Endothelial cell of umbilical vein (primary cell): ENCODE data around the gene BTNL9. TPM values are rescaled to one million over a fixed set of nuclear protein-coding genes. Genes with fewer than 3 reads are reported as not detected.

Experiments used
- BruUV-seq: library from RNA; stranded (reverse); fragments of 400-500 nt; replicated peaks from 2 replicates; lab custom pipeline; 2021; lab: Mats Ljungman, UMichigan
- CTCF ChIA-PET: fragments of 300-600, 350-600 bp; sonication (Branson Sonifier 250); formaldehyde crosslinking; loops from one replicate; lab custom pipeline; 2021; ENCODE audit warnings: antibody characterized with exemption, inconsistent platforms; lab: Charles Lee
- POLR2A ChIA-PET: fragments of 300-600, 350-600 bp; sonication (Branson Sonifier 250); formaldehyde crosslinking; loops from one replicate; lab custom pipeline; 2021; ENCODE audit warnings: antibody characterized with exemption, inconsistent platforms; lab: Charles Lee
- DNase-seq: peaks from one replicate; pipeline ENCODE4 v3.0.0-alpha.2; 2011; ENCODE audit warnings: low read depth, low spot score
- FAIRE-seq: peaks from 2 replicates; lab custom pipeline; 2011; peaks lifted over from hg19 to GRCh38; lab: Jason Lieb, UNC
- H2AFZ ChIP-seq: 2 replicates; pipeline ENCODE4 v1.6.0; 2012; ENCODE audit warnings: low read depth, low read length, control low read depth, inconsistent platforms
- H3K27ac ChIP-seq: 2 replicates; pipeline ENCODE4 v1.5.1; 2011; ENCODE audit warnings: low read depth, mild to moderate bottlenecking, control low read depth, low read length, moderate library complexity; ENCODE audit not compliant: insufficient read depth
- H3K27me3 ChIP-seq, 2 experiments: 2 replicates each; pipeline versions ENCODE4 v1.6.0 to v1.6.1; 2011; ENCODE audit warnings: low read length in 2 of 2, mixed read lengths in 1 of 2; ENCODE audit not compliant: control insufficient read depth in 2 of 2, insufficient read depth in 2 of 2
- H3K36me3 ChIP-seq, 2 experiments: 2 replicates in 1 of 2; 3 replicates in 1 of 2; pipeline ENCODE4 v1.5.1; 2011; ENCODE audit warnings: low read length in 2 of 2, mild to moderate bottlenecking in 1 of 2, moderate library complexity in 1 of 2; ENCODE audit not compliant: control insufficient read depth in 2 of 2, insufficient read depth in 2 of 2; ENCODE audit errors: extremely low read depth in 1 of 2
- H3K4me1 ChIP-seq: 3 replicates; pipeline ENCODE4 v1.5.1; 2011; ENCODE audit warnings: mild to moderate bottlenecking, low read length; ENCODE audit not compliant: control insufficient read depth, insufficient read depth; ENCODE audit errors: extremely low read depth
- H3K4me2 ChIP-seq: 2 replicates; pipeline ENCODE4 v1.6.1; 2011; ENCODE audit warnings: low read length, control low read depth, mixed read lengths; ENCODE audit not compliant: insufficient read depth
- H3K4me3 ChIP-seq, 3 experiments: fragments of 200-600 bp in 1 of 3; sonication (generic), shearing (Covaris generic) in 1 of 3; replicated peaks in 1 of 3; 2 replicates each; pipeline ENCODE4 v1.5.1; 2011 to 2016; ENCODE audit warnings: control low read depth in 3 of 3, low read length in 3 of 3, mild to moderate bottlenecking in 2 of 3, inconsistent platforms in 1 of 3, low read depth in 1 of 3, moderate library complexity in 1 of 3; ENCODE audit not compliant: insufficient read depth in 1 of 3
- H3K79me2 ChIP-seq: 2 replicates; pipeline ENCODE4 v1.6.0; 2012; ENCODE audit warnings: low read length, inconsistent platforms; ENCODE audit not compliant: control insufficient read depth, insufficient read depth
- H3K9ac ChIP-seq: replicated peaks from 2 replicates; pipeline ENCODE3; 2011; ENCODE audit warnings: low read length, control low read depth; ENCODE audit not compliant: insufficient read depth; ENCODE audit errors: extremely low read depth
- H3K9me1 ChIP-seq: replicated peaks from 3 replicates; pipeline ENCODE4 v1.6.0; 2011; ENCODE audit warnings: mild to moderate bottlenecking, low read length; ENCODE audit not compliant: control insufficient read depth, insufficient read depth; ENCODE audit errors: extremely low read depth
- H3K9me3 ChIP-seq: replicated peaks from 2 replicates; pipeline ENCODE4 v1.5.1; 2012; ENCODE audit warnings: low read length, inconsistent platforms; ENCODE audit not compliant: control insufficient read depth, insufficient read depth
- H4K20me1 ChIP-seq: replicated peaks from 2 replicates; pipeline ENCODE3; 2011; ENCODE audit warnings: mild to moderate bottlenecking, low read length; ENCODE audit not compliant: control insufficient read depth, insufficient read depth; ENCODE audit errors: extremely low read depth
- EZH2 ChIP-seq: IDR thresholded peaks from 2 replicates; pipeline ENCODE4 v1.6.1; 2012; ENCODE audit warnings: borderline replicate concordance, low read depth, mild to moderate bottlenecking, moderate library complexity, low read length, inconsistent platforms; ENCODE audit not compliant: severe bottlenecking
- FOS ChIP-seq: IDR thresholded peaks from 2 replicates; pipeline ENCODE4 v1.6.1; 2011; ENCODE audit warnings: mild to moderate bottlenecking, low read length, moderate library complexity, borderline replicate concordance; ENCODE audit not compliant: insufficient read depth
- GATA2 ChIP-seq: IDR thresholded peaks from 2 replicates; pipeline ENCODE4 v1.7.0; 2011; ENCODE audit warnings: low read depth, mild to moderate bottlenecking, moderate library complexity, mixed read lengths, low read length; ENCODE audit not compliant: insufficient read length, insufficient read depth
- MYC ChIP-seq: IDR thresholded peaks from one replicate; pipeline ENCODE4 v1.6.1; 2011; ENCODE audit warnings: mild to moderate bottlenecking, low read depth, low read length
- POLR2A ChIP-seq: IDR thresholded peaks from 2 replicates; pipeline ENCODE4 v1.6.1; 2012; ENCODE audit warnings: low read depth, mild to moderate bottlenecking, control low read depth, low read length
- POLR2AphosphoS5 ChIP-seq: IDR thresholded peaks from 2 replicates; pipeline ENCODE4 v1.6.1; 2012; ENCODE audit warnings: low read depth, mild to moderate bottlenecking, control low read depth, low read length, moderate library complexity; ENCODE audit not compliant: insufficient read depth
- dilution Hi-C: fragments of 300-500 bp; cut with MboI; formaldehyde crosslinking; loops from one replicate; pipeline ENCODE4 v1.15.0; 2019; ENCODE audit warnings: low sequenced_read_pairs; ENCODE audit not compliant: extremely low pct_ligation_motif_present
- intact Hi-C: fragments of 100-400 bp; cut with micrococcal nuclease; formaldehyde crosslinking; loops from one replicate; pipeline ENCODE4 v1.10.0; 2022
- polyA plus RNA-seq, 4 experiments: library from polyadenylated mRNA; depleted of rRNA in 3 of 4; stranded (reverse) in 3 of 4; unstranded in 1 of 4; fragments of >200 nt; gene quantifications; 2 replicates each; pipeline versions ENCODE4 v1.2.1 to v1.2.3, GENCODE V29; 2011 to 2012; ENCODE audit warnings: missing spikeins in 1 of 4
- total RNA-seq: library from RNA; stranded (reverse); gene quantifications from 2 replicates; pipeline ENCODE4 v1.2.3, GENCODE V29; 2021
- TF ChIP-seq, protein P1 (sequence below): IDR thresholded peaks from 2 replicates; pipeline ENCODE4 v1.6.1; 2011; ENCODE audit not compliant: insufficient read depth, insufficient read length

Gene BTNL9
- total and polyA plus RNA-seq, 2 donors (not counting 3 experiments of a cell fraction or from before 2014, with no cell fraction given), result 0.13 to 0.33 TPM

DNA sequence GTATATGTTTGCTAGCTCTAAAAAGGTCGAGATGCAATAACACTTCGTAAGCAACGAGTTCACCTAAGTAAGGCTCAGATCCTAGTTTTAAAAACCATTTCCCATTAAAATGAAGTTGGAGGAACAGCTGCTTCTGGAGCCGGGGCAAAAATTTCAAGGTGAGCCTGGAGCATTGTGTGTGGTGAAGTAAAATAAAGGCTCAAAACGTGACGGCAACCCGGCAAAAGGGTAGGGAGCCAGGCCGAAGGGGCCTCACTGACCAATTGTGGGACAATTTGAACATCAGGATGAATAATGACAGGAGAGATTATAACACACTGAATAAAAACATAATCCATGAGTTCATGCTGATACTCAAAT is 20.1 kb downstream of the BTNL9 start:
- Histone ChIP-seq H3K9me3 (no peaks in the 10 kb centered on the region), H3K79me2 (no peaks in the 10 kb centered on the region), H3K27me3 (peaks cover 23 to 31% of the 10 kb centered on the region in 2 experiments), H3K27ac (no peak overlapping the region), H3K4me2 (no peak overlapping the region), H3K4me1 (no peaks in the 10 kb centered on the region), H3K4me3 (no peak overlapping the region), H3K36me3 (no peaks in the 10 kb centered on the region), H3K9me1 (no peaks in the 10 kb centered on the region), H3K9ac (no peak overlapping the region), H2AFZ (no peak overlapping the region), H4K20me1 (no peaks in the 10 kb centered on the region)
- FAIRE-seq (no peak), DNase-seq (no peak)
- CTCF ChIA-PET, result no interaction called here
- POLR2A ChIA-PET, result no interaction called here
- no TSS peak for BruUV-seq
- TF ChIP-seq FOS (no peak), POLR2AphosphoS5 (no peak), MYC (no peak)
- TF ChIP-seq, protein P1, sequence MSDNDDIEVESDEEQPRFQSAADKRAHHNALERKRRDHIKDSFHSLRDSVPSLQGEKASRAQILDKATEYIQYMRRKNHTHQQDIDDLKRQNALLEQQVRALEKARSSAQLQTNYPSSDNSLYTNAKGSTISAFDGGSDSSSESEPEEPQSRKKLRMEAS, result no peak
- intact Hi-C loops (no loop called here), dilution Hi-C loops (no loop called here)

DNA sequence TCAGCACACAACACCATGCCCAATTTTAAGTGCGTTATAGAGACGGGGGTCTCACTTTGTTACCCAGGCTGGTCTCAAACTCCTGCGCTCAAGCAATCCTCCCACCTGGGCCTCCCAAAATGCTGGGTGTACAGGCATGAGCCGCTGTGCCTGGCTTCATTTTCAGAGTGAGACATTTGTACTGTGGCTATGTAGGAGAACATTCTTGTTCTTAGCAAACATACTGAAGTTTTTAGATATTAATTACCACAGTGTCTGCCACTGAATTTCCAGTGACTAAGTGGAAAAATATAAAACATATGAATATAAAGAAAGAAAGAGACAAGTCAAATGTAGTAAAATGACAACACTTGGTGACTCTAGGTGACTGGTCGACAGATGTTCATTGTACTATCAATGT is 20.9 kb downstream of the BTNL9 start:
- H3K9me1 ChIP-seq, result no peaks in the 10 kb centered on the region
- intact Hi-C loops (no loop called here), dilution Hi-C loops (no loop called here)
- peaks cover 23 to 31% of the 10 kb centered on the region in 2 experiments for H3K27me3 ChIP-seq
- no TSS peak for BruUV-seq
- H3K27ac ChIP-seq, result no peak overlapping the region
- no peaks in the 10 kb centered on the region for H3K9me3 ChIP-seq
- H4K20me1 ChIP-seq, result no peaks in the 10 kb centered on the region
- FAIRE-seq (no peak), DNase-seq (no peak)
- H3K9ac ChIP-seq, result no peak overlapping the region
- ChIA-PET POLR2A (no interaction called here), CTCF (interaction anchor here (0.8 kb wide), 1 partner anchor 11 kb away, joined by 3 read pairs; no protein-coding TSS in a partner anchor)
- TF ChIP-seq GATA2, result no peak
- TF ChIP-seq EZH2, result no peak
- no peak for TF ChIP-seq FOS
- TF ChIP-seq POLR2A, result no peak
- TF ChIP-seq, protein P1, result no peak
- no peaks in the 10 kb centered on the region for H3K36me3 ChIP-seq
- no peaks in the 10 kb centered on the region for H3K79me2 ChIP-seq
- H2AFZ ChIP-seq, result no peak overlapping the region
- H3K4me1 ChIP-seq, result no peaks in the 10 kb centered on the region
- no peak overlapping the region for H3K4me2 ChIP-seq
- H3K4me3 ChIP-seq, result no peak overlapping the region
